ENCODE results near the gene ASS1.

- TF ChIP-seq CTCF (IDR thresholded peaks at IDR 0.05) (no peak), POLR2A (IDR thresholded peaks at IDR 0.05) (no peak)
Measured at GRCh38 chr9:130471411-130472183, 26.8 kb downstream of the ASS1 start.
